ENCODE data around the gene HECW1.

DNA sequence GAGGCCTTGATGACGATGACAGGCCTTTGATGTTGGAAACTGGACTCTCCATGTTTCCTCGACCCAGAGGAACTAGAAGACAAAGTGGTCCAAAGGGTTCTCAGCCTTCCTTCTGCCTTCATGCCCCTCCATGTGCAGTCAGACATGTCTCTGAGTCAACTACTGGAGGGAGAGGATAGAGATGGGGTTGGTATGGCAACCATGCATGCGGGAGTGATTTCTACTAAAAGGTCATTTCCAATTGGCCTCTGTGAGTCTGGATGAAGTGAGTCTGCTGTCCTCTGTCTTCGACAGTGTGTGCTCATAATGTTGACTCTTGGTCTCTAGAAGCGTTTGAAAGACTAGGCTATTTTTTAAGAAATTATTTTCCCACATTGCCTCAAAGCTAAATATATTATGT is 499.7 kb downstream of the HECW1 start:
- TF ChIP-seq, protein P1, sequence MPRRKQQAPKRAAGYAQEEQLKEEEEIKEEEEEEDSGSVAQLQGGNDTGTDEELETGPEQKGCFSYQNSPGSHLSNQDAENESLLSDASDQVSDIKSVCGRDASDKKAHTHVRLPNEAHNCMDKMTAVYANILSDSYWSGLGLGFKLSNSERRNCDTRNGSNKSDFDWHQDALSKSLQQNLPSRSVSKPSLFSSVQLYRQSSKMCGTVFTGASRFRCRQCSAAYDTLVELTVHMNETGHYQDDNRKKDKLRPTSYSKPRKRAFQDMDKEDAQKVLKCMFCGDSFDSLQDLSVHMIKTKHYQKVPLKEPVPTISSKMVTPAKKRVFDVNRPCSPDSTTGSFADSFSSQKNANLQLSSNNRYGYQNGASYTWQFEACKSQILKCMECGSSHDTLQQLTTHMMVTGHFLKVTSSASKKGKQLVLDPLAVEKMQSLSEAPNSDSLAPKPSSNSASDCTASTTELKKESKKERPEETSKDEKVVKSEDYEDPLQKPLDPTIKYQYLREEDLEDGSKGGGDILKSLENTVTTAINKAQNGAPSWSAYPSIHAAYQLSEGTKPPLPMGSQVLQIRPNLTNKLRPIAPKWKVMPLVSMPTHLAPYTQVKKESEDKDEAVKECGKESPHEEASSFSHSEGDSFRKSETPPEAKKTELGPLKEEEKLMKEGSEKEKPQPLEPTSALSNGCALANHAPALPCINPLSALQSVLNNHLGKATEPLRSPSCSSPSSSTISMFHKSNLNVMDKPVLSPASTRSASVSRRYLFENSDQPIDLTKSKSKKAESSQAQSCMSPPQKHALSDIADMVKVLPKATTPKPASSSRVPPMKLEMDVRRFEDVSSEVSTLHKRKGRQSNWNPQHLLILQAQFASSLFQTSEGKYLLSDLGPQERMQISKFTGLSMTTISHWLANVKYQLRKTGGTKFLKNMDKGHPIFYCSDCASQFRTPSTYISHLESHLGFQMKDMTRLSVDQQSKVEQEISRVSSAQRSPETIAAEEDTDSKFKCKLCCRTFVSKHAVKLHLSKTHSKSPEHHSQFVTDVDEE (CRISPR knock-in tag; IDR thresholded peaks at IDR 0.05): no peak
- TF ChIP-seq BACH2 (CRISPR knock-in tag; IDR thresholded peaks at IDR 0.05; ENCODE audit: borderline replicate concordance): no peak

Measured in SK-N-SH treated with all-trans-retinoic acid at 6 μM for 48 hours (cell line).